Lung (tissue), 12 donors: ENCODE data around the gene CHRND. TPM values are rescaled to one million over a fixed set of nuclear protein-coding genes. Genes with fewer than 3 reads are reported as not detected.
"Not testable (repeated sequence)": the region's sequence is repeated elsewhere in the genome, so short reads cannot be mapped to it uniquely, and the experiment has no call there.

ENCODE experiments used
- ATAC-seq: fragments of 200-7000 bp; cut with Tn5 transposase; one replicate; pipeline ENCODE4 v1.9.1; 2020; ENCODE audit warnings: moderate number of reproducible peaks; ENCODE audit not compliant: insufficient read depth, low FRiP score
- DNase-seq, 3 donors: peaks; one replicate each; pipeline ENCODE4 v3.0.0-alpha.2; 2013 to 2017
- H3K27ac ChIP-seq, 2 donors: one replicate each; pipeline ENCODE4 v1.5.1; 2013; ENCODE audit warnings: mild to moderate bottlenecking in 2 of 2, moderate library complexity in 2 of 2, control low read depth in 1 of 2, inconsistent platforms in 1 of 2, low read depth in 1 of 2, low read length in 1 of 2
- H3K27me3 ChIP-seq, 3 donors: one replicate each; pipeline ENCODE4 v1.5.1; 2013; ENCODE audit warnings: low read length in 2 of 3; ENCODE audit not compliant: control insufficient read depth in 3 of 3, insufficient read depth in 3 of 3
- H3K36me3 ChIP-seq, 4 donors: one replicate each; pipeline ENCODE4 v1.5.1; 2013; ENCODE audit warnings: low read length in 4 of 4, mild to moderate bottlenecking in 1 of 4, moderate library complexity in 1 of 4; ENCODE audit not compliant: control insufficient read depth in 4 of 4, insufficient read depth in 4 of 4
- H3K4me1 ChIP-seq, 5 donors: one replicate each; pipeline ENCODE4 v1.5.1; 2013; ENCODE audit warnings: low read length in 5 of 5, mild to moderate bottlenecking in 2 of 5, moderate library complexity in 1 of 5; ENCODE audit not compliant: control insufficient read depth in 5 of 5, insufficient read depth in 5 of 5
- H3K4me3 ChIP-seq: one replicate; pipeline ENCODE4 v1.5.1; 2013; ENCODE audit warnings: mild to moderate bottlenecking, control low read depth, moderate library complexity
- H3K9ac ChIP-seq, 2 donors: one replicate each; pipeline ENCODE4 v1.5.1; 2013; ENCODE audit warnings: low read length in 2 of 2, control low read depth in 1 of 2; ENCODE audit not compliant: insufficient read depth in 1 of 2
- H3K9me3 ChIP-seq, 4 donors: one replicate each; pipeline ENCODE4 v1.5.1; 2013; ENCODE audit warnings: low read length in 3 of 4, mild to moderate bottlenecking in 1 of 4, moderate library complexity in 1 of 4; ENCODE audit not compliant: control insufficient read depth in 4 of 4, insufficient read depth in 3 of 4
- CTCF ChIP-seq: IDR thresholded peaks from 2 replicates; pipeline ENCODE4 v1.5.1; 2012; ENCODE audit warnings: mild to moderate bottlenecking; ENCODE audit errors: control extremely low read depth, extremely low read depth
- WGBS, 2 donors: extraction: QIAGEN DNeasy Blood & Tissue Kit; methylation state at CpG; one replicate each; pipeline ENCODE4 v1.1.7; 2013; 5-methylcytosine and 5-hydroxymethylcytosine counted together
- polyA plus RNA-seq, 2 donors: library from polyadenylated mRNA; stranded (reverse); fragments of 200-250 nt; gene quantifications; one replicate each; pipeline ENCODE4 v1.2.1, GENCODE V29; 2013
- total RNA-seq, 2 donors: library from RNA; depleted of rRNA in 1 of 2; stranded (reverse); fragments of >200 nt in 1 of 2; gene quantifications; one replicate each; pipeline ENCODE4 v1.2.1, GENCODE V29; 2014 to 2021
- donor health status: control.
- donor health status: control.
- donor health status: Bipolar disorder and iron deficiency.
- donor health status: healthy.
- donor health status: DM: yes; HTN: yes; CAD: no.

Gene CHRND
- total and polyA plus RNA-seq, 4 donors = not detected

- Histone ChIP-seq H3K4me3 (no peak overlapping the region), H3K27me3 (peaks cover 0 to 3% (median 0%) of the 10 kb centered on the region in 3 donors), H3K4me1 (no peaks in the 10 kb centered on the region), H3K36me3 (no peaks in the 10 kb centered on the region), H3K9me3 (no peaks in the 10 kb centered on the region), H3K9ac (no peak overlapping the region), H3K27ac (no peak overlapping the region)
- ATAC-seq (no peak), DNase-seq (no peak)
- no peak for TF ChIP-seq CTCF
- WGBS, 2 donors = 75 to 86% methylated on average over 9 of the region's 9 CpGs
Measured at GRCh38 chr2:232530626-232531260, 4.8 kb downstream of the CHRND start.

GRCh38 chr2:232532419-232532818 is 6.5 kb downstream of the CHRND start:
- H3K27me3 ChIP-seq = peaks cover 0 to 3% (median 0%) of the 10 kb centered on the region in 3 donors
- TF ChIP-seq CTCF = no peak
- DNase-seq = no peak
- no peak for ATAC-seq
- no peaks in the 10 kb centered on the region for H3K4me1 ChIP-seq
- H3K9me3 ChIP-seq = peaks cover 0 to 6% (median 3%) of the 10 kb centered on the region in 4 donors
- H3K9ac ChIP-seq = no peak overlapping the region
- no peak overlapping the region for H3K4me3 ChIP-seq
- H3K27ac ChIP-seq = no peak overlapping the region
- H3K36me3 ChIP-seq = no peaks in the 10 kb centered on the region
- 83 to 89% methylated on average over 9 of the region's 9 CpGs for WGBS, 2 donors

GRCh38 chr2:232532821-232533220 is 6.9 kb downstream of the CHRND start:
- H3K27me3 ChIP-seq, H3K4me1 ChIP-seq, H3K36me3 ChIP-seq, H3K9me3 ChIP-seq, H3K9ac ChIP-seq, DNase-seq, H3K4me3 ChIP-seq, H3K27ac ChIP-seq, ATAC-seq: not testable (repeated sequence)
- 87 to 91% methylated on average over 7 of the region's 7 CpGs for WGBS, 2 donors

- no peak overlapping the region for H3K9ac ChIP-seq
- H3K4me3 ChIP-seq = no peak overlapping the region
- peak in 1 of 3 donors; percentile 14 for DNase-seq
- H3K4me1 ChIP-seq = no peaks in the 10 kb centered on the region
- peaks cover 0 to 4% (median 0%) of the 10 kb centered on the region in 3 donors for H3K27me3 ChIP-seq
- H3K36me3 ChIP-seq = no peaks in the 10 kb centered on the region
- no peak for ATAC-seq
- 75 to 84% methylated on average over 13 of the region's 13 CpGs for WGBS, 2 donors
- no peak overlapping the region for H3K27ac ChIP-seq
- peaks cover 0 to 6% (median 3%) of the 10 kb centered on the region in 4 donors for H3K9me3 ChIP-seq
- no peak for TF ChIP-seq CTCF
Measured at GRCh38 chr2:232533944-232534710, 8.2 kb downstream of the CHRND start.
